ENCODE results near the gene CCDC192.

CCDC192 gene

DNA sequence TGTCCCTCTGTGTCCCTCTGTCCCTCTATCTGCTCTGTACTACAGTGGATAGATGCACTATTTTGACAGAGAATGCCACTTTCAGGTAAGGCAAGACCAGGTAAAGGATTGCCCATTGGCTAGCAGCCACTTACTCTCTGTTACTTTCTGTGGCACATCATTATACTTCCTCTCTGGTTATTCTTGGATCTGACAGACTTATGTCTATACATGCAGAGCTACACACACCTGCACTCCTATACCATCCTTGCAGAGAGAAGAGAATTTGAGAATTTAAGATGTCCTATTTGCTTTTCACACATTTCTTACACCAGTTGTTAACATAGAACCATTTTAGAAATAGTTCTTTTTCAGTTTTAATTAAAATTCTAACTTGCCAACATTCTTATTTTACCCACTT is 216.6 kb downstream of the CCDC192 start:
- no peak for TF ChIP-seq CTCF (conservative IDR thresholded peaks at IDR 0.05; ENCODE audit: low read length)
- no peak for DNase-seq (ENCODE audit: low read depth)
- no peak overlapping the region for H3K4me3 ChIP-seq (ENCODE audit: low read length)

- DNase-seq (ENCODE audit: low read depth), result no peak
- H3K4me3 ChIP-seq (ENCODE audit: low read length), result no peak overlapping the region
Observed at GRCh38 chr5:127920936-127921335, 217.7 kb downstream of the CCDC192 start.

GRCh38 chr5:127922603-127923002 is 219.4 kb downstream of the CCDC192 start:
- TF ChIP-seq CTCF (conservative IDR thresholded peaks at IDR 0.05; ENCODE audit: low read length), result no peak
- DNase-seq (ENCODE audit: low read depth), result no peak
- no peak overlapping the region for H3K4me3 ChIP-seq (ENCODE audit: low read length)

More at GRCh38 chr5:127920936-127921335, 217.7 kb downstream of the CCDC192 start:
- no peak for TF ChIP-seq CTCF (conservative IDR thresholded peaks at IDR 0.05; ENCODE audit: low read length)

DNA sequence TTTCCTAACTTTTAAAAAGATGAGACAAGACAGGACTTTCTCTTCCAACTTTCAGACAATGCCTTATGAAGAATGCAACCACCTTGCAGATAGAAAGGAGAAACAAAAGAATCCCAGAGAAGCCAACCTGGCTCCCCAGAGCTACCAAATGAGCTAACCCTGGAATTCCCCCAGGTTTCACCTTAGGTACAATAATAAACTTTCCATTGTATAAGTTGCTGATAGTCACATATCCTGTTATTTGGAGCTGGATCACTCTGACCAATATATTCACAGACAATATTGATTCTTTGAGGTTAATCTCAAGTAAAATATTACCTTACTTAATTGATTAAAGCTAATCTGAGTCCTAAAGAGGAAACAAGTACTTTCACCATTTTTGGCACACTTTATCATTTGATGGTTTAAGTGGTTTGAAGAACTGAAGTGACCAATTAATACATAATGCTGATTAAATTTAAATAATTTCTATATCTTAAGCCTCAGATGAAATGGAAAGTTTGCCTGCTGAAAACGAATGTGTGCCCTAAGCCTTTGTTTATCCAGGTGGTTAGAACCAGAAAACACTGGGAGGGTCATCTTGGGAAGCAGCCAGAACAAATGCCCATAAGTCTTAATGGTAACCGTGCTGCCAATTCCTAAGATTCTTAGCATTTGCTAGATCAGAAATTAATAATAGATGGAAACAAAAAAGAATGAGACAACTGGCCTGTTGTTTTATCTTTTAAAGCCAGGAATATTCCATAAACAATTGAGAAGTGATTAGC is 220.8 kb downstream of the CCDC192 start:
- no peak for DNase-seq (ENCODE audit: low read depth)
- no peak overlapping the region for H3K4me3 ChIP-seq (ENCODE audit: low read length)
- no peak for TF ChIP-seq CTCF (conservative IDR thresholded peaks at IDR 0.05; ENCODE audit: low read length)

DNA sequence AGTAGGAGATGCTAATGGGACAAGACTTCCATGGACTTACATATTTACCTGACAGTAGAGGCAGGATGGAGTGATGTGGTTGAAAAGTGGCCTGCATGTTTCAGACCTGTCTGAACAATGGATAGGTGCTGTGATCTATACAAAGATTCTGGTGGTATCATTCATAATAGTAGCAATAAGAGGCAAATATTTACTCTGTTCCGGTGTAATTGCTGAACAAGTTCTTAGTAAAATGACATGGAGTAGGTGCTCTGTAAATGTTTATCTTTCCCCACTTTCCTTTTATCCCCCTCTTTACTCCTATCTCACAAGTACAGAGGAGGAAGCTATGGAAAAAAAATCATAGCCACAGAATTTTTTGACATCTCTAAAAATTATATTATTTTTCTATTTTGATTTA is 221.4 kb downstream of the CCDC192 start:
- DNase-seq (ENCODE audit: low read depth), result no peak
- TF ChIP-seq CTCF (conservative IDR thresholded peaks at IDR 0.05; ENCODE audit: low read length), result no peak
- H3K4me3 ChIP-seq (ENCODE audit: low read length), result no peak overlapping the region

DNA sequence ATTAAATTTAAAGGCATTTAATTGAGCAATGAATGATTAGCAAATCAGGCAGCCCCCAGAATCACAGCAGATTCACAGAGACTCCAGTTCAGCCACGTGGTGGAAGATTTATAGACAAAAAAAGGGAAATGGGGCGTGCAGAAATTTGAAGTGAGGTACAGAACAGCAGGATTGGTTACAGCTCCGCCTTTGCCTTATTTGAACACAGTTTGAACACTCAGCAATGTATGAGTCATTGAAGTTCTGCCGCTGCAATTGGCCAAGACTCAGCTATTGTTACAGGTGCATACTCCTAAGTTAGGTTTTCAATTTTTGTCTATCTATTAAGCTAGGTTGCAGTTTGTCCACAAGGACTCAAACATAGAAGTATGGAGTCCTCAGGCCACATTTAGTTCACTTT is 222.7 kb downstream of the CCDC192 start:
- no peak for DNase-seq (ENCODE audit: low read depth)
- TF ChIP-seq CTCF (conservative IDR thresholded peaks at IDR 0.05; ENCODE audit: low read length), result no peak
- no peak overlapping the region for H3K4me3 ChIP-seq (ENCODE audit: low read length)

DNA sequence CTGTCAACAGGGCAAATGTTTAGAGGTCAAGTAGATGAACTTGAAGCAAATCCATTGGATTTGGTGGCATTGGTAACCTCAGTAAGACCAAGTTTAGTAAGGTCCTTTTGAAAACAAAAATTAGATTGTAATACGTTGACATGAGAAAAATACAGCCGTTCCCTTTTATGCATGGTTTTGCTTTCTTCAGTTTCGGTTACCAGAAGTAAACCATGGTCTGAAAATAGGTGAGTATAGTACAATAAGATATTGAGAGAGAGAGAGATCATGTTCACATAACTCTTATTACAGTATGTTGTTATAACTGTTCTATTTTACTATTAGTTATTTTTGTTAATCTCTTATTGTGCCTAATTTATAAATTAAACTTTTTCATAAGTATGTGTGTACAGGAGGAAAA is 223.8 kb downstream of the CCDC192 start:
- no peak overlapping the region for H3K4me3 ChIP-seq (ENCODE audit: low read length)
- TF ChIP-seq CTCF (conservative IDR thresholded peaks at IDR 0.05; ENCODE audit: low read length), result no peak
- DNase-seq (ENCODE audit: low read depth), result no peak

Measured in AG10803 (cell line).